Stimulated activated CD4-positive, alpha-beta T cell treated with anti-CD3 and anti-CD28 coated beads, Interleukin-15, amount 100 ng/mL, for 24 hours (primary cell): ENCODE data around the gene CAND2.
A peak's percentile ranks its signal among the peaks of the same experiment; 100 is the strongest.
"Not testable (repeated sequence)": the region's sequence is repeated elsewhere in the genome, so short reads cannot be mapped to it uniquely, and the experiment has no call there.

Experiments
- DNase-seq: peaks from one replicate; pipeline ENCODE4 v3.0.0-alpha.2; 2020

CAND2 gene

GRCh38 chr3:12772462-12772861 is 24.0 kb upstream of the CAND2 start:
- no peak for DNase-seq

GRCh38 chr3:12773030-12773709 is 23.3 kb upstream of the CAND2 start:
- DNase-seq: no peak

- no peak for DNase-seq
Observed at GRCh38 chr3:12773710-12774086, 22.8 kb upstream of the CAND2 start.

- no peak for DNase-seq
Observed at GRCh38 chr3:12774619-12775018, 21.9 kb upstream of the CAND2 start.

GRCh38 chr3:12775226-12775625 is 21.3 kb upstream of the CAND2 start:
- DNase-seq: no peak

GRCh38 chr3:12775970-12776369 is 20.5 kb upstream of the CAND2 start:
- not testable (repeated sequence) for DNase-seq

- no peak for DNase-seq
Observed at GRCh38 chr3:12777171-12777570, 19.3 kb upstream of the CAND2 start.

GRCh38 chr3:12780751-12781150 is 15.7 kb upstream of the CAND2 start:
- no peak for DNase-seq

- peak; percentile 15 for DNase-seq
Observed at GRCh38 chr3:12782172-12782815, 14.2 kb upstream of the CAND2 start.

- DNase-seq: no peak
Observed at GRCh38 chr3:12785096-12785495, 11.4 kb upstream of the CAND2 start.

GRCh38 chr3:12787346-12787745 is 9.1 kb upstream of the CAND2 start:
- peak; percentile 75 for DNase-seq

- not testable (repeated sequence) for DNase-seq
Observed at GRCh38 chr3:12787967-12788690, 8.4 kb upstream of the CAND2 start.

GRCh38 chr3:12791430-12791829 is 5.0 kb upstream of the CAND2 start:
- DNase-seq: no peak

- no peak for DNase-seq
Observed at GRCh38 chr3:12793701-12794100, 2.8 kb upstream of the CAND2 start.

- no peak for DNase-seq
Observed at GRCh38 chr3:12797124-12797891, 828 bp downstream of the CAND2 start.

- DNase-seq: no peak
Observed at GRCh38 chr3:12797892-12798558, 1.5 kb downstream of the CAND2 start.

- no peak for DNase-seq
Observed at GRCh38 chr3:12798559-12799179, 2.2 kb downstream of the CAND2 start.

- no peak for DNase-seq
Observed at GRCh38 chr3:12799525-12800440, 3.3 kb downstream of the CAND2 start.

GRCh38 chr3:12803371-12803770 is 6.9 kb downstream of the CAND2 start:
- DNase-seq: no peak

- DNase-seq: no peak
Observed at GRCh38 chr3:12807066-12807465, 10.6 kb downstream of the CAND2 start.
